ENCODE data around the gene NPC1.
"Not testable (repeated sequence)": the region's sequence is repeated elsewhere in the genome, so short reads cannot be mapped to it uniquely, and the experiment has no call there.

Gene NPC1

DNA sequence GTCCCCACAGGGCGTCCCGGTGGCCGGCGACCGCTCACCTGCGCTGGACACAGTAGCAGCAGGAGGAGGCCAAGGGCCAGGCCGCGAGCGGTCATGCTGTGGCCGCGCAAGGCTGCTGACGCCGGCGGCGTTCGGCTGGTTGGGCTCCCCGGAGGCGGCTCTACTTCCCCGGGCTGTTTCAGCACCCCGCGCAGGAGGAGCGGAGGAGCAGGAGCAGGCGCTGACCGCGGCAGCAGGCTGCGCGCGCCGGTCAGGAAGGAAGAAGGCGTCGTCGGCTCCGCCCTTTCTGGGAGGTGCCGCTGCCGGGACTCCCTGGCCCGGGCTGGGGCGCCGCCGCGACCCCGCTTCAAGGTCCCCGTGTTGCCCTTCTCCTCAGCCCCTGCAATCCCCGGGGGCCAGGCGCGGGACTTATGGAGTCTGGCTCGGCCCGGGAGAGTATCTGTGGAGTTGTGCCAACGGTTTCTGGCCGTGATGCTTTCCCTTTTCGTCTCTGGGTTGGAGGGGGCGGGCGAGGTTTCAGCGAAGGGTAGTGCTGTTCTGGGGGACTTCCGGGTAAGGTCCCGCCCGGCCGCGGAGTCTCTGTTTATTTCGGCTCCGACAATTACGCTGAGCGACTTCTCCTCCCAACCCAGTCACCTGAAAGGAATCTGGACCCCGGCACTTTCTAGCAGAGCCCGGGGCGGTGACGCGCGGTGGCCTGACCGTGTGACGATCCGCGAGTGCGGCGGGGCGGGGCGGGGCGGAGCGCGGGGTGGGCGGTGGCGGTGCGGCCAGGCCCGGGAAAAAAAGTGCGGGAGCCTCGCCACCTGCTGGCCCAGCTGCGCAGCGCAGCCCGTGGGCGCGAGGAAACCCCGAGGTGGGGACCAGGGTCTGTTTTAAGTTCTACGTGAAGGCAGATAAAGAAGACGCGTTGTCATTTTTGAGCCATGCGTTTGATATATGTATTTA, at the start of gene NPC1:
Gene NPC1 (minus strand): TSS at position 258 of the 948 bp plus-strand sequence. CDS start 163 bp downstream, at position 95.
- DNase-seq (ENCODE audit: low spot score), result peak; percentile 79

DNA sequence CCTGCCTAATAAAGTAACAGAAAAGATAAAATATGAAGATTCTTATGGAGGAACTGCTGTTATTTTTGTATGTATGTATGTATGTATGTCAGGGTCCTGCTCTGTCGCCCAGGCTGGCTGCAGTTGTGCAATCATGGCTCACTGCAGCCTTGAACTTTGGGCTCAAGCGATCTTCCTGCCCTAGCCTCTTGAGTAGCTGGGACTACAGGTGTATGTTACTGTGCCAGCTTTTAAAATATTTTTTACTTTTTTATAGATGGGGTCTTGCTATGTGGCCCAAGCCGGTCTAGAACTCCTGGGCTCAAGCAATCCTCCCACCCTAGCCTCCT, 49.7 kb upstream of the NPC1 start:
- no peak for DNase-seq (ENCODE audit: low spot score)

DNA sequence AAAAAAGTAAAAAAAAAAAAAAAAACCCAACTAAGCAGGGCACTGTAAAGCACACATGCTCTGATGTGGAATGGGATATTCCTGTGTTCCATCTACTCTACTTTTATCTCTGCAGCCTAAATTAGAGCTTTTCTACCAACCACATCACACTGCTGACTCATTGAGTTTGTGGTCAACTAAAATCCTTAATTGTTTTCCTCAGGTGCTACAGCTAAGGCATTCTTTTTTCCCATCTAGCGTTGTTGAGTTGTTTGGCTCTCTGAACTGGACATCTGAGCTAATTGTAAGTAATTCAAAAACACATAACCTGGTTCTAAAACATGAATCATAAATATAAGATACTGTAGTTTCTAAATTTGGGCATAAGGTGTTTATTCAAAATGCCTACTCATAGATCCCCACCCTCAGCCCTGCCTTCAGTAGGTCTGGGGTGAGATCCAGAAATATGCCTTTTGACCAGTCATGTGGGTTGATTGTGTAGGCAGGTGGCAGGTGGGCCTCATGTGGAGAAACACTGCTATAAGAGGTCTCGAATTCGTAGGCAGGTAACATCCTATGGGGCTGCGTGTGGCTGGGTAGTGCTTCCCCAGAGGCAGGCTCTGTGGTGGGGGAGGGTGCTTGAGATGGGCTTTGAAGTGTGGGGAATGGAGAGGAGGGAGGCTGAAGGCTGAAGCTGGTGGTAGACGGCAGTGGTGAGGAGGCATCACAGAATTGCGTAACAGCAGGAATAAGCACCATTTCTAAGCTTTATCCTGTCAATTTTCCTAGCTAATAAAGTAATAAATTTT, 49.2 kb upstream of the NPC1 start:
- no peak for DNase-seq (ENCODE audit: low spot score)

DNA sequence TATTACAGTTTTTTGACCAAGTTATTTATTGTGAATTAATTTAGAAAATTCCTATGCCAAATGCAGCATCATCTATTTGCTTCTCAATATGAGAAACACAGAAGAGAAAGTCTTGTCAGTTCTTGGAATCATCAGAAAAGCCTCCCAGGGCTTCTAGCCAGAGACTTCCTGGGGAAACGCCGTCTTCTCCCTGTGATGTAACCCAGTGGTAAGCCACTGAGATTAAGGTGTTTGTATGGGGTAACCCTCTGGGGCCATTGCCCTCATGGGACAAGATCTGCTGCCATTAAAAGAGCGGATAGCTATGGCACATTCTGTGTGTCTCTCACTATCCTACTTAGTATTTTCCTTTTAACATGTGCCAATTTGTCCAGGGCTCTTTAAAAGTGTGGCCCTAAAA, 48.4 kb upstream of the NPC1 start:
- DNase-seq (ENCODE audit: low spot score), result no peak

DNA sequence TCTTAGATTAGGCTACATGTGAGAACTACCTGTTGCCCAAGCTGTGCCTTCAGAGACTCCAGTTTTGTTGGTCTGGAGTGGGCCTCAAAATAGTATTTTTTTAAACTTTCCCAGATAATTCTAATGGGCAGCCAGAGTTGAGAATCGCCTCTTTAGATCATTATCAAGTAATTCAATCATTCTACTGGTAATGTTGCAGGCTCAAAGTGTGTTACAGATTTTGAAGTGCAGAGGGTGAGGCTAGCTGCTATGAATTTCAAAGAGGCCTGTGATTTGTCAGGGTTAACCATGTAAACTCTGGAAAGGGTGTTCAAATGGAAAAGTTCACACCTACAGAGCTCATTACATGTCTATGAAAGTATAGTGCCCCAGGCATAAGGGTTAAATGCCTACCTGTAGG, 46.3 kb upstream of the NPC1 start:
- no peak for DNase-seq (ENCODE audit: low spot score)

DNA sequence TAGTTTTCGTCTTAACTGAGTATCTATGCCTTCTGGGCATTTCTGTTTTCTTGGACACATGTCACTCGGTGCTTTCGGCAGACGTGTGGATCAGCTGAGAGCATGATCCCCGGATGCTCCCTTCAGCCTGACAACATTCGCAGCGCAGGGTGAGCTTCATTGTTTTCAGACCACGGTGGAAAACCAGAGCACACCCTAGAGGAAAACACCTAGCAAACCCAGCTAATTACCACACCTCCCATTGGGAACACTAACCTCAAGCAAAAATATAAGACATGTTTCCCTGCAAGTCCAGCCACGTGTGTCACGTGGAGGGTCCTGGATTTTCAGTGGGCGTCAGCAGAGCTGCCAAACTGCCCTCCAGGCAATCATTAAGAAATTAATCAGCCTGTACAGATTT, 45.4 kb upstream of the NPC1 start:
- DNase-seq (ENCODE audit: low spot score), result no peak

DNA sequence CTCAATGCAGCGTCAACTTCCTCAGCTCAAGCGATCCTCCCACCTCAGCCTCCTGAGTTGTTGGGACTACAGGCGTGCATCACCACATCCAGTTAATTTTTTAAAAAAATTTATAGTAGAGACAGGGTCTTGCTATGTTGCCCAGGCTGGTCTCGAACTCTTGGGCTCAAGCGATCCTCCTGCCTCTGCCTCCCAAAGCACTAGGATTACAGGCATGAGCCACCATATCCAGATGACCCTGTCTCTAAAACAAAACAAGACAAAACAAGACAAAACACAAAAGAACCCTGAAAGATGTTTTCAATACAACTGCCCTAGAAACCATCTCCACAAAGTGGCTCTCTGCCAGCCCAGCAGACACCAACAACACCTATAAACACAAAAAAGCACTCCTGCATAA, 45.0 kb upstream of the NPC1 start:
- no peak for DNase-seq (ENCODE audit: low spot score)

DNA sequence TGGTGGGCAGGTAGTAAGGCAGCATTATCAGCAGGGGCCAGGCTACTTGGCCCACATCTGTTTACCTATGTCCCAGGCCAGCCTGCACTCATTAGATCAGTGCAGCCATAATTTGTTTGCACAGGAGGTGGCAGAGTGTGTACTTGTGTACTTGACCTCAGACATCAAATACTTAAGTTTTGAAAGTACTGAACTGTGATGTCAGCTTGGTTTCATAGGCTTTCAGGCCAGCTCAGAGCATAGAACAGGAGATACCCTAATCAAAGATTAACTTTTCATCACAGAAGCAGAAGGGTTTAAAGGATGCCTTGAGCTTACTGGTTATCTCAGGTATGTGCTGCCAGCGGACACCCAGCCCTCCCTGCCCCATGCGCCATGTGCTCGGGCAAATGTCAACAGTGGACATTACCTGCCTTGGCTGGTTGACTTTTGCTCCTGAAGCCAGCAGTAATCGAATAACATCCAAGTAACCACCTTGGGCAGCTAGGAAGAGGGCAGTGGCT, 43.2 kb upstream of the NPC1 start:
- DNase-seq (ENCODE audit: low spot score), result no peak

DNA sequence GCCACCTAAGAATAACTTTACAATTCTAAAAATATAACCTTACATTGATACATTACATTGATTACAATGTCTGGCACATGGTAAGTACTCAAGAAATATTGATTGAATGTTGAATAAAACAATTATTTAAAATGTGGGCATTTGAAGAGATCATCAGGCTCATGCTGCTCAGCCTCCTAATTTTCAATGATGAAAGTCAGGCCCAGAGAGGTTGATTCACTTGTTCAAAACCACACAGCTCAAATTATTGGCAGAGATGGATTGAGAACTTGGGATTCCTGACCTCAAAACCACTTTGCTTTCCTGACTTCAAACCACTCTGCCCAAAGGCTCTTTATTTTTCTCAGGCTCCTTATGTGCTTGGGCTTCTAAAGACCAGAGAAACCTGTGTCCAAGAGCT, 41.7 kb upstream of the NPC1 start:
- DNase-seq (ENCODE audit: low spot score), result no peak

DNA sequence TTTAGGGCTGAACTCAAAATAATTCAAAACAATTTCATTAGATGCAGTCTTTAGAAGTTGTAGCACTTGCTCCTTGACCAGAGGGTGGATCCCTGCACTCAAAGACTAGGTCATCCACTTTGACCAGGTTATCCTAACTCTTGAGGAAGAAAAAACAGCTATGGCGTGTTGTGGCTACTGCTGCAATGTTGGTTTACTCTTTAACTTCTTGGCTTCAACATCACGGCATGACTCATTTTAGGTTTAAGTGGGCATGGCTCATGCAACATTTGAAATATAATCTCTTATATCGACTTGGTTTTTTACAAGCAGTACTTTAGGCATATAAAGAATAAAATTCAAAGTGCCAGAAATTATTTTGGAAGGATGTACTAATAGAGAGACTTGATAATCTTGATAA, 41.0 kb upstream of the NPC1 start:
- peak; percentile 37 for DNase-seq (ENCODE audit: low spot score)

DNA sequence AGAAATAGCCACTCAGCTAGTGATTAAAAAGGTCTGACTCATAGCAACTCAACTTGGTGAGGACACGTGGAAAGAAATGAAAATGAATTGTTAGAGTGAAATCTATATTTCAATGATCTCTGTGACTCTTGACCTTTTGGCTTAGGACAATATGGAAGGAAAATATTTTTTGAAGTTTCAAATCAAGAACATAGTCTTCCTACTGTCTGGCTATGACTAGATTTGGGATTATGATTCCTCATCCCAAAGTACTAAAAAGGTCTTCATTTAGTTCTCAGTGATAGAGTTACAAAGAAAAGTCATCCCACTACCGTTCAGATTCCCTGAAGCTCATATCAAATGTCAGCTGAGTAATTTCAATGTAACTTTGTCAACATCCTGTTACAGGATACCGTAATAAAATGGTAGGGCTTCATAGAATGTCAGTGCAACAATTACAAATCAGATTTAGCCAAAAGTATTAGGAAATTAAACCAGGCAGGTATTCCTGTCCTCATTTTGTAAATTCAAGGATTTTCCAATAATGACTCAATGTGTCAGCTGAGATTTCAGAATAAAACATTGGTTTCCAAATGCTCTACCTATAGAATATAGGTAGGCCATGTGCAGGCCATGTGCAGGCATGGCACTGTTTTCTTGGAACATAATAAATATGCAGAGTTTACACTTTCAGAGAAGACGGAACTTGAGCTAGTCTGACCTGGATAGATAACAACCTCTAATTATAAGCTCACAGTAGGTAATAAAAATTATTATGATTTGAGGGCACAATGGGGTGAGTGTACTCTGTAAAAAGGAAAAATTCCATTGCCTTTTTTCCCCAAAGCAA, 40.4 kb upstream of the NPC1 start:
- DNase-seq (ENCODE audit: low spot score), result peak; percentile 63

DNA sequence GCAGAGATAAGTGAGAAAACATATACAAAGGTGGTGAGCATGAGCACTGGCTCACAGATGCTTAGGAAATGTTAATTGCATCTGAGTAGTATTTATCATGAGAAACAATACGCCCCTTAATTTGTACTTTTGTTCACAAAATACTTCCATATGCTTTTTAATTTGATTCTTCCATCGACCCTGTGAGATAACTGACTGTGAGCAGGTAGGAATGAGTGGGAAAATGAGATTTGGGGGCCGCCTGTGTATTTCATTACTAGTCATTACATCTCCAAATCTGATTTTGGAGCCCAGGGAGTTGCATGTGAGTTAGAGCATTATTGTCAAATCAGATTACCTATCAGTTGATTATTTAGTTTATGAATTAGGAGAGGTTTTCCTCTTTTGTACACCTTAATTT, 36.7 kb upstream of the NPC1 start:
- DNase-seq (ENCODE audit: low spot score), result no peak

DNA sequence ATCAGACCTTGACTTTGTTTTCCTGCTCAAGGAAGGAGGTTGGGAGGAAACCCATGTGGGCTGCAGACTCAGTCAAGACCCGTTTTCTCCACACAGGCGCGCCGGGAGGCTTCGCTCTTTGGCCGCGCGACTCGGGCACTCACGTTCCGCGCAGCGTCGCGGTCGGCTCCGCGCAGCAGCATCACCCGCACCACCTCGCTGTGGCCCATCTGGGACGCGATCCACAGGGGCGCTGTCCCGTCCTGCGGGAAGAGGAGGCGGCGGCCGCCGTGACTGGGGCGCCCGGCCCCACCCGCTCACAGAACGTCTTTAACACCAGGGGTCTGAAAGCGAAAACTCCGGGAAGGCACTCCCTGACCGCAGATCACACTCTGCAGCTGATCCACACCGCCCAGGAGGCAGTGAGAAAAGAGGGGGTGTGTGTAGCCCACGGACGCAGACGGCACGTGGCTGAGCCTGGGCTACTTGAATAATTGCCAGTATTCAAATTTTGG, 33.1 kb upstream of the NPC1 start:
- DNase-seq (ENCODE audit: low spot score), result no peak

DNA sequence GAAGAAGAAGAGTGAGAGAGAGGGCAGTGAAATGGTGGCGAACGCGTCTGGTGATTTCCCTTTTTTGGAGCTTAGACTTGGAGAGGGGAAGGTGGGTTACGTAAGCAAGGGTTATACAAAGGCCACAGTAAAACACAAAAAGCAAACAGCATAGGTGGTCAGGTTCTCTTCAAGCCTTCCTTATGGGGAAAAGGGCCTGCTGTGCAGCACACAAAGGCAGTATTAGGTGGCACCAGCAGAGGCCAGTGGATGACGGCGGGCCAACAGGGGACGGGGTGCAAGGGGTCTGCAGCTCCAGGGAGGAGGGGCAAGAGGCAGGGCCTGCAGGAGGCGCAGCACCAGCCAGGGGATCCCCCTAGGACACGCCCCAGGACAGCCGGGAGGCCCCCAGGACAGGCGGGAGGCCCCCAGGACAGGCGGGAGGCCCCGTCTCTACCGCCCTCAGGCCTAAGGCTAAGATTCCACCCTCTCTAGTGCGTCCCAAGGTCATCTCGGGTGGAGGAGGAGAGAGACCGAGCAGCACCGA, 32.6 kb upstream of the NPC1 start:
- DNase-seq (ENCODE audit: low spot score), result no peak

DNA sequence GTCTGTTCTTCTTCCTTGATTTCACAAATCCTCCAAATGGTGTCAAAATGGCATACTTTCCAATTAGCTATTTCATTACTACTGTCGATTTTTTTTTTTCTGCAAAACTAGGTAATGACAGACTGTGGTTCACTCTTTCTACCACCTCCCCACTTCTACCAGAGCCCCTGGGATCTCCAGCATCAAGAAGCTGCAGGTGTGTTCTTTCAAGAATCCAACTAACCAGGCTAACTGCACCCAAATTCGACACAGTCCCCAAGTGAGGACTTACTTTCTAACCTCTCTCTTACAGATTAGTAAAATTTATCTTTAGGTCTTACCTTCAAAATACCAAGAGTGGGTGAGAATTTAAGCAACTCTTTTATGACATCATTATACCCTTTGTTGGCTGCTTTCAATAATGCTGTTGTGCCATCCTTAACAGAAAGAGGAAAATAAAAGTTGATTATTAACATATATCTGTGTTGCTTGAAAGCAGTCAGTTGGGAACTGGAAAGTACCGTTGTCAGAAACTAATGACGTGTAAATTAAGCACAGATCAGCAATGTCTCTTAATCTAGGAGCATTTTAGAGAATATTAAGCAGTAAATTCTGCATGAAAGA, 31.2 kb upstream of the NPC1 start:
- no peak for DNase-seq (ENCODE audit: low spot score)

DNA sequence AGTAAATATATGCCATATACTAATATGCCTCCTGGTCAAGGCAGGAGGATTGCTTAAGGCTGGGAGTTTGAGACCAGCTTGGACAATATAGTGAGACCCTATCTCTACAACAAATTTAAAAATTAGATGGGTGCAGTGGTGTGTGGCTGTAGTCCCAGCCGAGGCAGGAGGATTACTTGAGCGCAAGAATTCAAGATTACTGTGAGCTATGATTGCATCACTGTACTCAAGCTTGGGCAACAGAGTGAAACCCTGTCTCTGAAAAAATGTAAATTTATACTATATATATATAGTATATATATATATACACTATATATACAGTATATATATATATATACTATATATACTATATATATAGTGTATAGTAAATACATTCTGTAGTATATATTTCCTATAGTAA, 30.0 kb upstream of the NPC1 start:
- DNase-seq (ENCODE audit: low spot score), result no peak

DNA sequence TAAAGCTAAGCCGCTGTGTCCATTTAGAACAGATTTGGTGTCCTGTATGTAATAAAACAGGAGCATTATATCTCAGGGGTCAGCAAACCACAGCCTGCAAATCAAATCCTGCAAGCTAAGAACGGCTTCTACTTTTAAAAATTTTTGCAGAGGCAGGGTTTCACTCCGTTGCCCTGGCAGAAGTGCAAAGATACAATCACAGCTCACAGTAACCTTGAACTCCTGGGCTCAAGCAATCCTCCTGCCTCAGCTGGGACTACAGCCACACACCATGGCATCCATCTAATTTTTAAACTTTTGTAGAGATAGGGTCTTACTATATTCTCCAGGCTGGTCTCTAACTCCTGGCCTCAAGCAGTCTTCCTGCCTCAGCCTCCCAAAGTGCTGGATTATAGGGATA, 28.6 kb upstream of the NPC1 start:
- no peak for DNase-seq (ENCODE audit: low spot score)

DNA sequence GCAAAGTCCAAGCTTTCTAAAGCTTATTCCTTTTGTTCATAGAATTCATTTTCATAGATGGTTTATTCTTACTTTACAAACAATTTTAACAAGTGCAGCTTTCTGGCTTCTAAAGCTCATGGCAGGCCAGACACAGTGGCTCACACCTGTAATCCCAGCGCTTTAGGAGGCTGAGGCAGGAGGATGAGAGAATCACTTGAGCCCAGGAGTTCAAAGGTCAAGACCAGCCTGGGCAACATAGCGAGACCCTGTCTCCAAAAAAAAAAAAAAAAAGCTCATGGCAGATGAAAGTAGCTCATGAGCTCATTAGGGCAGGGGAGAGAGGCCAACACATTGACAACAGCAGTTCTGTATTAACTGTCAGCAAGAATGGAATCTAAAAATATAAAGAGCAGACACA, 28.1 kb upstream of the NPC1 start:
- DNase-seq (ENCODE audit: low spot score), result no peak

DNA sequence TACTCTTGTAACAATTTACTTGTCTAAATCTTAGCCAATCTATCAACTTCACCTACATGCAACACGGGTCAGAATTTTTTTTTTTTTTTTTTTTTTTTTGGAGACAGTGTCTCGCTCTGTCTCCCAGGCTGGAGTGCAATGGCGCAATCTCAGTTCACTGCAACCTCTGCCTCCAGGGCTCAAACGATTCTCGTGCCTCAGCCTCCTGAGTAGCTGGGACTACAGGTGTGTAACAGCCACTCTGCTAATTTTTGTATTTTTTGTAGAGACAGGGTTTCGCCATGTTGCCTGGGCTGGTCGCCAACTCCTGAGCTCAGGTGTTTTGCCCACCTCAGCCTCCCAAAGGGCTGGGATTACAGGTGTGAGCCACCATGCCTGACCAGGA, 26.8 kb upstream of the NPC1 start:
- DNase-seq (ENCODE audit: low spot score), result not testable (repeated sequence)

DNA sequence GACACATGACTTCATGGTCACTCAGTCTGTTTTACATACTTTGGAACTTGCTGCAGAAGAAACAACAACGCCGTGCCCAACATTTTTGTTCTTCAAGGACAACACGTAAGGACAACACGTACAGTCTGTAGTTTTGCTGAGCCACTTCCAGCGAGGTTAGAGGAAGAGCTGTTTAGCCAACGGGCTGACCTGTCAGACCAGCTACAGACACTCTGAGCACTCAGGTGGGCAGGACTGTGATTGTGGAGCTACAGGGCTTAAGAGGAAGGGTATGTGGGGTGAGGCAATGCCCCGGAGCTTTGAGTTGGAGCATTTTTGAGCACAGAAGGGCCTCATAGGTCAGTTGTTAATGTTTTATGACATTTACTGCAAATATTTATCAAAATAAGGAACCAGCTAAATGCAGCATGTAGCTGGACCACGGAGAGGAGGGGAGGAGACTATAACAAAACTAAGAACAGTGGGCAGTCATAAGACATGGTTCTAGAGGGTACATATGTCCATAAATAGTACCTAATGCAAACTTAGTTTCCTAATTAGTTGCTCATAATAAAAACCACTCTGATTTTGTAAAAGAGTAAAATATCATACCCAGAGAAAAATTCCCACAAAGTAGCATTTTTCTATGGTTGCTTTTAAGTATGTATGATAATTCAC, 26.3 kb upstream of the NPC1 start:
- no peak for DNase-seq (ENCODE audit: low spot score)
